ENCODE measurements around the gene MPC1L. TPM values are rescaled to one million over a fixed set of nuclear protein-coding genes. Genes with fewer than 3 reads are reported as not detected.

MPC1L gene
- total and polyA plus RNA-seq, 2 of the 4 experiments (the other 2 are of a cell fraction): not detected

- Histone ChIP-seq H3K56ac (ENCODE audit: extremely low read depth, insufficient read depth, low read length) (no peak overlapping the region), H2BK120ac (ENCODE audit: low read depth, low read length) (no peak overlapping the region), H3K4me1 (ENCODE audit: control insufficient read depth, insufficient read depth, low read length) (no peaks in the 10 kb centered on the region), H3K27ac (ENCODE audit: insufficient read depth, low read length) (no peak overlapping the region), H3K4me2 (ENCODE audit: low read depth, low read length) (no peak overlapping the region), H3K9me3 (ENCODE audit: control insufficient read depth, insufficient read depth, low read length) (no peaks in the 10 kb centered on the region), H3K18ac (ENCODE audit: low read depth, low read length) (no peak overlapping the region), H3K4me3 (ENCODE audit: insufficient read depth, low read depth, low read length) (no peak overlapping the region), H3K4ac (ENCODE audit: low read depth, low read length) (no peak overlapping the region), H3K79me1 (ENCODE audit: low read depth in 1 of 2, low read length in 2 of 2) (no peaks in the 10 kb centered on the region), H2AFZ (replicated peaks; ENCODE audit: low read length, poor library complexity) (no peak overlapping the region), H2BK5ac (ENCODE audit: low read depth, low read length, poor library complexity, severe bottlenecking) (no peak overlapping the region), H2BK15ac (ENCODE audit: low read depth, low read length) (no peak overlapping the region), H2BK20ac (ENCODE audit: low read depth, low read length) (no peak overlapping the region), H4K8ac (ENCODE audit: low read depth in 2 of 2, low read length in 2 of 2) (no peak overlapping the region), H4K91ac (ENCODE audit: insufficient read depth, low read depth, low read length) (no peak overlapping the region), H3K36me3 (ENCODE audit: control insufficient read depth, insufficient read depth, low read length) (no peaks in the 10 kb centered on the region), H3K27me3 (ENCODE audit: control insufficient read depth, insufficient read depth, low read length) (peaks cover 5% of the 10 kb centered on the region), H4K20me1 (ENCODE audit: insufficient read depth, low read length) (no peaks in the 10 kb centered on the region), H3K9me1 (ENCODE audit: insufficient read depth, low read length) (no peaks in the 10 kb centered on the region), H3K9ac (ENCODE audit: low read depth, low read length) (no peak overlapping the region), H3K23ac (ENCODE audit: low read depth, low read length) (no peak overlapping the region), H4K5ac (ENCODE audit: low read depth, low read length) (no peak overlapping the region), H2AK9ac (replicated peaks; ENCODE audit: low read depth, low read length, poor library complexity) (no peak overlapping the region), H3K14ac (replicated peaks; ENCODE audit: low read depth, low read length) (no peak overlapping the region), H2AK5ac (ENCODE audit: low read depth, low read length) (no peak overlapping the region)
- dilution Hi-C loops (cut with HindIII; ENCODE audit: low sequenced_read_pairs, unreplicated experiment) (no loop called here), intact Hi-C loops (cut with micrococcal nuclease) (no loop called here), in situ Hi-C loops (cut with MboI; ENCODE audit: low sequenced_read_pairs) (no loop called here)
- POLR2A ChIA-PET (ENCODE audit: unreplicated experiment): no interaction called here
- CTCF ChIA-PET: interaction anchor here (1.1 kb wide), 1 partner anchor 10 kb away, joined by 3 read pairs; no protein-coding TSS in a partner anchor
- ATAC-seq (ENCODE audit: low read depth) (no peak), DNase-seq (peak; percentile 1)
- TF ChIP-seq RFX5 (IDR thresholded peaks at IDR 0.05; ENCODE audit: low read depth, low read length): no peak
- TF ChIP-seq USF2 (IDR thresholded peaks at IDR 0.05; ENCODE audit: low read depth, low read length): no peak
- no peak for TF ChIP-seq ELK1 (IDR thresholded peaks at IDR 0.05; ENCODE audit: borderline replicate concordance, low read depth, low read length)
- no peak for TF ChIP-seq CTCF (conservative IDR thresholded peaks at IDR 0.05; ENCODE audit: low read depth, low read length)
- no peak for TF ChIP-seq RAD21 (IDR thresholded peaks at IDR 0.05; ENCODE audit: low read length)
- TF ChIP-seq RCOR1 (IDR thresholded peaks at IDR 0.05; ENCODE audit: insufficient replicate concordance, low read length): no peak
- no peak for TF ChIP-seq MAFK (IDR thresholded peaks at IDR 0.05; ENCODE audit: low read depth, low read length)
- no peak for TF ChIP-seq MXI1 (IDR thresholded peaks at IDR 0.05; ENCODE audit: borderline replicate concordance, low read depth, low read length)
- no peak for TF ChIP-seq BHLHE40 (IDR thresholded peaks at IDR 0.05; ENCODE audit: low read depth, low read length)
- no peak for TF ChIP-seq NFE2L2 (IDR thresholded peaks at IDR 0.05; ENCODE audit: low read depth, low read length)
- TF ChIP-seq MAZ (IDR thresholded peaks at IDR 0.05; ENCODE audit: borderline replicate concordance, low read depth, low read length): no peak
- TF ChIP-seq CHD1 (IDR thresholded peaks at IDR 0.05; ENCODE audit: low read depth, low read length): no peak
- no peak for TF ChIP-seq CEBPB (IDR thresholded peaks at IDR 0.05; ENCODE audit: low read depth, low read length)
- no peak for TF ChIP-seq SMC3 (IDR thresholded peaks at IDR 0.05; ENCODE audit: low read depth, low read length)
- no peak for TF ChIP-seq POLR2A (IDR thresholded peaks at IDR 0.05; ENCODE audit: low read depth, low read length)
- no peak for TF ChIP-seq FOS (IDR thresholded peaks at IDR 0.05; ENCODE audit: low read depth, low read length)
- BruUV-seq (replicated peaks): no TSS peak
- WGBS, 2 experiments (ENCODE audit: extremely low coverage in 2 of 2, insufficient read length in 1 of 2): no CpG with 5 or more reads among the region's 7 CpGs
Observed at GRCh38 chrX:40617566-40617965, 5.7 kb upstream of the MPC1L start.

Measured in IMR-90 (cell line).